Diencephalon (tissue), 1 donor: Measurements from ENCODE around the gene OR4F17. TPM values are rescaled to one million over a fixed set of nuclear protein-coding genes. Genes with fewer than 3 reads are reported as not detected.

Experiments used
- total RNA-seq: library from RNA; depleted of rRNA; stranded (reverse); fragments of >200 nt; gene quantifications from one replicate; pipeline ENCODE4 v1.2.3, GENCODE V29; 2014

OR4F17 gene
- not detected for total RNA-seq

GRCh38 chr19:106804-107203 lies at the start of gene OR4F17:
OR4F17 (plus strand) TSS chr19:107104; CDS start chr19:110679, 3,575 bp downstream.

Other genes starting within 250 kb of the OR4F17 start
- 5.3 TPM for gene PLPP2, start 184.3 kb downstream of the OR4F17 start, total RNA-seq
- 6.2 TPM for gene MIER2, start 237.7 kb downstream of the OR4F17 start, total RNA-seq